Skin epidermis (tissue), 12 donors: ENCODE results near the gene SPATS1.

Experiments
- H3K27ac ChIP-seq, 21 experiments: fragments of 200-600 bp; sonication (generic) in 11 of 21; one replicate each; pipeline ENCODE4 v1.5.0; 2020; ENCODE audit warnings: mild to moderate bottlenecking in 3 of 21, inconsistent platforms in 2 of 21, moderate library complexity in 2 of 21
- H3K4me3 ChIP-seq, 7 experiments: fragments of 200-600 bp; sonication (generic) in 2 of 7; one replicate each; pipeline ENCODE4 v1.5.0; 2020; ENCODE audit warnings: inconsistent platforms in 2 of 7, mild to moderate bottlenecking in 2 of 7, moderate library complexity in 1 of 7

The SPATS1 gene

GRCh38 chr6:44377971-44378370, 35.5 kb downstream of the SPATS1 start:
- Histone ChIP-seq H3K4me3 (no peak overlapping the region), H3K27ac (no peak overlapping the region)

DNA sequence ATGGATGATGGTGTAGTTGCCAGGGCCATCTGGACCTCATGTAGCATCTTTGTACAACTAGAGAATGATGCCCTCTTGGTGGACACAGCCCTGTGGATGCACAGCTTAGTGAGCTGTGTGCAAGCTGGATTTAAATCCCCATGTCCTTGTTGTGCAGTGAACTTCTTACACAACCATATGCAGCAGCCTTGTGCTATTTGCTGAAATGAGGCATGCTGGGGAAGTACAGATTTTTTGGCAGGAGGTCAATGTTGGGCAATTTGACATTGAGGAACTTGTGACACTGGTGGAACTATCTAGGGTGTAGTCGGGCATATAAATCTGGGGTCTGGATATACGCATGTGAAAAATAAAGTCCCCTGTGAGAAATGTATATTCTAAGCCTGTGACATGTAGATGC, 39.3 kb downstream of the SPATS1 start:
- no peak overlapping the region for H3K4me3 ChIP-seq
- no peak overlapping the region for H3K27ac ChIP-seq

- Histone ChIP-seq H3K27ac (peak overlapping the region in 19 of 21 experiments; percentile 83 to 98 (median 94)), H3K4me3 (peak overlapping the region; percentile 62 to 95 (median 78))
Observed at GRCh38 chr6:44386364-44386928, 44.0 kb downstream of the SPATS1 start.

DNA sequence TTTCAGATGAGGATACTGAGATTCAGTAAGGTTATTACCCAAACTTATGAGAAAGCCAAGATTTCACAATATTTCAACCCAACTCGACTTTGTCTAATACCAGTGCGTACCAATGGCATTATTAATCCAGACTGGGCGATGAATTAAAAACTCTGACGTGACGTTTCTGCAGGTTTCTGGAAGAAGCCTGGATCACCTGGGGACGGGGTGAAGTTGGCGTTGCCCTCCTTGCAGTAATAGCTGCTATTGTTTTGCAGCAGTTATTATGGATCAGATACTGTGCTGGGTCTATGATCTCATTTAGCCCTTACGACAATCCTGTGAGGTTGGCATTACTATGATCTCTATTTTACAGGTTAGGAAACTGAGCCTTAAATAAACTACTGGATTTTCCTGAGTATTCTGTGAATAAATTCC, 44.5 kb downstream of the SPATS1 start:
- Histone ChIP-seq H3K27ac (peak overlapping the region in 20 of 21 experiments; percentile 83 to 98 (median 94)), H3K4me3 (peak overlapping the region; percentile 62 to 95 (median 78))

DNA sequence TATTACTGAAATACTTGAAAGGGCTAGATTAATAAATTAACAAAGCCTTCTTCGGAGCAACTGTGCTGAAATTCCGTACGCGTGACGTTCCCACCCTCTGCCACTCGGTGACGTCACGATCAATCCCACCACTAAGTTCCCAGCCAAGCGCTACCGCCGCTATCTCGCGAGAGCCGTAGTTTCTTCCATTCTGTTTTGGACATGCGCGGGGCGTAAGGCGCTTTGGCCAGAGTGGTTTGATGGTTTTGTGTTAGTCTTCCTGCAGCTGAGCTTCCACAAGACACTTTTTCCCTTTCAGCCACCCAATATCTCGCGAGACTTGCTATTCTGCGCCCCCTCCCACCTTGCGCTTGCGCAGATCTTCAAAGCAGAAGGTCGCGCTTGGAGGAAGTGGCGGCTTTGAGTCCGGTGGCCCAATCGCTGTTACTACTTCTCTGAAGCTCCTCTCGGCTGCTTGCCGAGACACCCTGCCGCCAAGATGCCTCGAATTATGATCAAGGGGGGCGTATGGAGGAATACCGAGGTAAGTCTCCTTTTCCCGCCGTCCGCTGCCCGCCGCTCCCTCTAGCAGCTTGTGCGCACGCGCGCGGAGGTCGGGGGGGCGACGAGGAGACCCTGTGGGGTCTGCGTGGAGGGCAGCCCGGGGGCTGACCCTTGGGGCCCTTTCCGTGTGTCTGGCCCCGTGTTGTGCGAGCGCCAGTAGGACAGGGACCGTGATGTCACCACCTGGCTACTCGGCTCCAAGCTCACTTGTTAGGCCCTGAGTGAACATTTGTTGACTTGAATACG, 45.1 kb downstream of the SPATS1 start, which contains the start of gene CDC5L:
Gene CDC5L, plus strand, starts transcription at position 361 of the 789 bp plus-strand sequence. Its CDS starts 118 bp downstream, at position 479.
- peak within 1 kb of the TSS; percentile 80 to 98 (median 94) for H3K27ac ChIP-seq

GRCh38 chr6:44388135-44388487, 45.7 kb downstream of the SPATS1 start:
- peak overlapping the region in 20 of 21 experiments; percentile 83 to 98 (median 94) for H3K27ac ChIP-seq
- H3K4me3 ChIP-seq: peak overlapping the region; percentile 62 to 95 (median 78)

More for the DNA sequence above, 45.1 kb downstream of the SPATS1 start, which contains the start of gene CDC5L:
- H3K4me3 ChIP-seq: peak within 1 kb of the TSS; percentile 62 to 95 (median 78)

DNA sequence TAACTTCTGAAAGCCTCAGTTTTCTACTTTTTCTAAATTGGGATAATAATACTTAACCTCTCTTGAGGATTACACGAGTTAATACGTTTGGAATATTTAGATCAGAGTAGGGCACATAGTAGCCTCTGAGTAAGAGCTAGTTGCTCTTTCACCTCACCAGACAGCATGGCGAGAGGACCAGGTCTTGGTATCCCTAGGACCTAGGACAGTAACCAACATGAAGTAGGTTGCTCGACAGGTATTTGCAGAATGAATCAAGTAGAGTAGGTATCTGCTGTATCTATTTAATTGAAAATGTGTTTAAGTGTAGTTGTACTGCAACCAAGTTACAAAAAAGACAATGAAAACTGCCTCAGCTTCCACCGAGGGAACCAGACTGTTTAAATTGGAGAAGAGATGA, 46.4 kb downstream of the SPATS1 start:
- H3K4me3 ChIP-seq: peak overlapping the region in 4 of 7 experiments; percentile 62 to 93 (median 73)
- H3K27ac ChIP-seq: no peak overlapping the region

- no peak overlapping the region for H3K4me3 ChIP-seq
Observed at GRCh38 chr6:44390158-44390683, 47.8 kb downstream of the SPATS1 start.

More at GRCh38 chr6:44390158-44390683, 47.8 kb downstream of the SPATS1 start:
- no peak overlapping the region for H3K27ac ChIP-seq
